ENCODE measurements around the gene CIP2A.
"Not testable (repeated sequence)": the region's sequence is repeated elsewhere in the genome, so short reads cannot be mapped to it uniquely, and the experiment has no call there.

The CIP2A gene

GRCh38 chr3:108589081-108589997 is at the start of gene CIP2A, which contains the start of gene DZIP3:
Gene CIP2A (minus strand): TSS chr3:108589438. CDS start chr3:108589375, 63 bp downstream.
Gene DZIP3 (plus strand): TSS chr3:108589722. CDS start chr3:108605407, 15,685 bp downstream.
- DNase-seq: peak; percentile 99

DNA sequence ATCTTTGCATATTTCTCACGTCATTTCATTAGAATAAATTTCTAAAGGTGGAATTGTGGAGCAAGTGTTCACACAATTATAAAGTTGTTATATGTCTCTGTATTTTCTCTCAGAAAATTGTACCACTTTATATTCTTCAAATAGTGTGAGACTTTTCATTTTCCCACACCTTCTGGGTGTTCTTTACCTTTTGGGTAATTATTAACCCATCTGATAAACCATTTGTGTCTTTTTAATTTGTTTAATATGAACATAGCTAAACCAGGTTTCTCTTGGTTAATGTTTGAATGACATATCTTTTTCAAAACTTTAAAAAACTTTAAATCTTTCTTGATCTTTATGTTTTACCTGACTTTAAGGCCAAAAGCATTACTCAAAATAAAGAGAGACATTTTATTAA is 40.7 kb upstream of the CIP2A start:
- no peak for DNase-seq

GRCh38 chr3:108623504-108623903 is 34.3 kb upstream of the CIP2A start:
- no peak for DNase-seq

DNA sequence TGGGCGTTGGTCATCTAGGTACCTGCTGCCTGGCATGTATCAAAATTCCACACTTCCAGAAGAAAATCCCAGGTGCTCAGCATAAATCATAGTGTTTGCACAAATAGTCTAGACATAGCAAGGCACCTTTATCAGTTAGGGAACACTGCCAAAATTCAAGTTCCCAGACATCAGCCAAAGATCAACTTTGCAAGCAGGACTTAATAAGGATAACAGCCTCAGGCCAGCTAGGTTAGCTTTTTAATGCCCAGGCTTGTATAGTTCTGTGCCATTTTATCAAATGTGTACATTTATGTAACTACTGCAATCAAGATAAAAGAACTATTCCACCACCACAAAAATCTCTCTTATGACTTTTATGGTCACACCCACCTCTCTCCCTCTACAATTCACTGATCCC is 31.0 kb upstream of the CIP2A start:
- DNase-seq: no peak

DNA sequence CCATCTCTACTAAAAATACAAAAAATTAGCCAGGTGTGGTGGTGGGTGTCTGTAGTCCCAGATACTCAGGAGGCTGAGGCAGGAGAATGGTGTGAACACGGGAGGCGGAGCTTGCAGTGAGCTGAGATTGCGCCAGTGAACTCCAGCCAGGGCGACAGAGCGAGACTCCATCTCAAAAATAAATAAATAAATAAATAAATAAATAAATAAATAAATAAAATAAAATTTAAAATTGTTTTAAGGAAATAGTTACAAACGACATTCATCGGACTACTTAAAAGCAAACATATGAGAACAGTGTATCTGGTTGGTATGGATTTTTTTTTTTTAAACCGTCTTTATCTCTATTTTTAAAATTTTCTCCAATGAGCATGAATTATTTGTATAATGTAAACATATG is 26.9 kb upstream of the CIP2A start:
- not testable (repeated sequence) for DNase-seq

GRCh38 chr3:108610651-108611050 is 21.4 kb upstream of the CIP2A start:
- DNase-seq: no peak

DNA sequence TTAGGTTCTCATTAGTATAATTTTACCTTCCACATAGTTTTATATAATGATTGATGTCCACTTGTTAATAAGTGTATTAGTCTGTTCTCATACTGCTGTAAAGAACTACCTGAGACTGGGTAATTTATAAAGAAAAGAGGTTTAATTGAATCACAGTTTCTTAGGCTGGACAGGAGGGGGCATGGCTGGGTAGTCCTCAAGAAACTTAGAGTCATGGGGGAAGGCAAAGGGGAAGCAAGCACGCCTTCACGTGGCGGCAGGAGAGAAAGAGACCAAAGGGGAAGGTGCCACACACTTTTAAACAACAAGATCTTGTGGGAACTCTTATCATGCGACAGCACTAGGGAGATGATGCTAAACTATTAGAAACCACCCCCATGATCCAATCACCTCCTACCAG is 19.5 kb upstream of the CIP2A start:
- peak; percentile 50 for DNase-seq

DNA sequence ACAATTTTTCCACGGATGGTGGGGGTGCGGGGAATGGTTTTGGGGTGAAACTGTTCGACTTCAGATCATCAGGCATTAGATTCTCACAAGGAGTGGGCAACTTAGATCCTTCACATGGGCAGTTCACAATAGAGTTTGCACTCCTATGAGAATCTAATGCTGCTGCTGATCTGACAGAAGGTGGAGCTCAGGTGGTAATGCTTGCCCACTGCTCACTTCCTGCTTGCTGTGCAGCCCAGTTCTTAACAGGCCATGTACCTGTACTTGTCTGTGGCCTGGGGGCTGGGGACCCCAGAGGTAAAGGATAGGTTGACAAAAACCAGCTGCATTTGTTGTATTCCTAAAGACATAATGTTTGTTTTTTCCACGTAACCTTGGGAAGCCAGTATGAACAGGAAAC is 16.3 kb upstream of the CIP2A start:
- no peak for DNase-seq

GRCh38 chr3:108605028-108605427 is 15.8 kb upstream of the CIP2A start:
- no peak for DNase-seq

GRCh38 chr3:108603691-108604090 is 14.5 kb upstream of the CIP2A start:
- no peak for DNase-seq

- no peak for DNase-seq
These were observed 13.7 kb upstream of the CIP2A start for GRCh38 chr3:108602935-108603294.

DNA sequence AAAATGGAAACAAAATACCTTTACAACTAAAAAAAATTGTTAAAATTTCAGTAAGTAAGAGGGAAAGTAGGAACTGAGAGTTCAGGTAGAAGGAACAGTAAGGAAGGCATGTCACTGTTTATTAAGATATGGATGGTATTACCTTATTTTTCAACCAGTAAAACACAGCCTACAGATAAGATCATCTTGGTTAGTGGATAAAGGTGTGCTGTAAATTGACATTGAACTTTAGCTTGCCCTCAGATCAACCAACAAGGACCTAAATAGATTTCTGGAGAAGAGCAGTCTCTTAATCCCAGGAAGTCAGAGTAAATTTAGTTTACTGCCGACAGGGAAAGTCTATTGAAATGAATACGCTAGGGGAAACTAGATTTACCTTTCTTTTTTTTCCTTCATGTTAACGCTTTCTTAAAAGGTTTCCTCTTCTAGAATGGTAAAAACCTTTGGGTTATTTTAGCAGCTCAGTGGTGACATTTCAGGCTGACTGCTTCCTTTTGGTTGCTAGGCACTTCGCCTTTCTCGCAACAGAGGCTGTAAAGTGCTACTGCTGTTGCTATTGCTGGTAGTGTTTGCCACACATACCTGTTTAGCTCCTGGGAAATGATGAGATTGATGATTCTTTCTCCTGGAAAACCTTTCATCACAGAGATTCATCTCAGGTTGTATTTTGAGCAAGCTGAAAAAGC is 13.2 kb upstream of the CIP2A start:
- peak; percentile 49 for DNase-seq

DNA sequence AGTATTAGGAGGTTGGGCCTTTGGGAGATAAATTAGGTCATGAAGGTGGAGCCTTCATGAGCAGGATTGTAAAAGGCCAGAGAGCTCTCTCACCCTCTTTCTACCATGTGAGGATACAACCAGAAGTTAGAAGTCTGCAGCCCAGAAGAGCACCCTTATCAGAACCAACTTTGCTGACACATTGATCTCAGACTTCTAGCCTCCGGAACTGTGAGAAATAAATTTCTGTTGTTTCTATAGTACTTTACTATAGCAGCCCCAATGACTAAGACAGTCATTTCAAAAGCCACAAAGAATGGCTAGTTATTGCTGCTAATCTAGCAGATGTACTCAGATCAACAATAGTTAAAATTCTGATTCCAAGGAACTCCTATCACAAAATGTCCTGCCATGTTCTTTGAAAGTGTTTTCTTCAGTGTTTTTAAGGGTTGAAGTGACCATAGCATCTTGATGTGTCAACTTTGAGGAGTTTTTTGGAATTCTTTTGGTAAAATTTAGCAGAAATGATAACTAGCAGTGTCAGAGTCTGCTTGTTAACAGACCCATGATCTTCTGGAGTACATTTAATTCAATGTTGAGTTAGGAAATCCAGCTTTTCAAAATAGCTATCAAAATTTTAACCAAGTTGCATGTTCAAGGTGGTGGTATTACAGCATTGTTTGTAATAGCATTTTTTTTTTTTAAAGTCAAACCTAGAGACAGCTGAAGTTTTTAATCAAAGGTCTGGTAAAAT is 10.6 kb upstream of the CIP2A start:
- no peak for DNase-seq

DNA sequence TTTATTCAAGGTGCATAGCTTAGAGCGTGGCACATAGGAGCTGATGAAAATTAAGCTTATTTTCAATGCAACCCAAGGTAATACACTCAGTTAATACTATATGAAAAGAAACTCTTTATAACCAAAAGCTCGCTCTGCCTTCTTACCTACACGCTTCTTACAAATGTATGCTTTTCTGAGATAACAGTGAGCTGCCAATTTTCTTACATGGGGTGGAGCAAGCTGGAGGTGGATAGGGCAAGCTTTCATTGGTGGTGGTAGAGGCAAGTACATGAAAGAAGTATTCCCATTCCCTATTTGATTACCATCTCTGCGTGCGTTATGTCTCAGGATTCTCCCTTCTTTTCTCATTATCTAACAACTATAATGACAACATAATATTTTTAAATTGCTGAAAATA is 9.1 kb upstream of the CIP2A start:
- DNase-seq: no peak

DNA sequence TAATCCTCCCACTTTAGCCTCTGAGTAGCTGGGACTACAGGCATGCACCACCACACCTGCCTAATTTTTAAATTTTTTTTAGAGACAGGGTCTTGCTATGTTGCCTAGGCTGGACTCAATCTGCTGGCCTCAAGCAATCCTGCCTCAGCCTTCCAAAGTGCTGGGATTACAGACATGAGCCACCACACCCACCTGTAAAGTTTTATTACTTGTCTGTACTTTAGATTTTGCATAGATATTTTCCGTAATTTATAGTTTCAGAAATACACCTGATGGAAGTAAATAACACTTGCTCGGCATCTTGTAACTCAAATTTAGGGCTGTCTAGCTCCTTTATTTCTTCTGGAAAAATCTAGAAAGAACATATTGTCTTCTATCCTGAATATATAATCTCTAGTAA is 6.1 kb upstream of the CIP2A start:
- DNase-seq: no peak

DNA sequence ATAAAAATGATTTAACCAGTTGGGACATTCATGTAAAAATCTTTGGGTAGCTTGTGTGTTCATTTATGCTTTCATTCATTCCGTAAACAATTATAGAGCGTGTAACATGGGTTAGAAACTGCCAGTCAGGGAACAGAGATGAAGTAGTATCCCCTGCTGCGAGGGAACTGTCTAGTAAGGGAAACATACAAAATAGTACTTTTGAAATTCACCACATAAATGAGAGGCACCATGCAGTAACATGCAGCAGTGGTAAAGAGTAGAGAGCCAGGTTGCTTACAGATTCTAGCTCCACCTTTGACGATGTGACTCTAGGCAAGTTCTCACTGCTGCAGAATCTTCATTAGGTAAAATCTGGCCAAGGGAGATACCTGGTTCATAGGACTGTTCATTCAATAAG is 1.2 kb upstream of the CIP2A start:
- DNase-seq: no peak

DNA sequence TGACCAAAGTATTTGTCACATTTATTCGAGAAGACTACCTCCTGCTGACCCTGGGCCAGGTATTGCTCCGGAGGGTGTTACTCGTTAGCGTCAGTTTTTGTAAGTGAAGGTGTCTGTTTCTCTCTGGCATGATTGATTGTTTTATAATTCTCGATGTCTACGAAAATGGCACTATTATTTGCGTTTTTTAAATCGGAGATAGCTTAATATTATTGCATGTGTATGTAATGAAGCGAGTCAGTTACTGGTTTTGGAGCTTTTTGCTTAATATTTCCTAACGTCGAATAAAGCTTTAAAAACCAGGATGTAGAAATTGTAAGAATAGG is 723 bp upstream of the CIP2A start:
- DNase-seq: no peak

GRCh38 chr3:108588601-108589000 is 637 bp downstream of the CIP2A start:
- no peak for DNase-seq

- no peak for DNase-seq
These were observed 11.2 kb downstream of the CIP2A start for GRCh38 chr3:108578064-108578463.

- DNase-seq: no peak
These were observed 19.9 kb downstream of the CIP2A start for GRCh38 chr3:108569336-108569735.

GRCh38 chr3:108566599-108566998 is 22.6 kb downstream of the CIP2A start:
- no peak for DNase-seq

DNA sequence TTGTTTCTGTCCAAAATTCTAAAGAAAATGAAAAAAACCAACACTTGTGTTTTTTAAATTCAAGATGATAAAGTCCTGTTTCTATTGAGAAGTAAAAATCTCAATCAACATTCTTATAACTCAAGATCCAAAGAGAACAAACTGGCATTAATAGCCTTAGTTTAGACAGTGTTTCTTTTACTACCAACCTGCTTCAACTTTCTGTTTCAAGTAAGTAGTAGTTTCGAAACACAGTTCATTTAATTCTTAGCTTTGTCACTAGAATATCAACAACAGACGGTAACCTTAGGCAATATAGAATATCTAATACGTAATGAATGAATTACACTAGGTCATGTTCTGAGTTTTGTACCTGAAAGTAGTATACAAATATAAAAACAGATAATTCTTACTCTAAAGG is 23.7 kb downstream of the CIP2A start:
- DNase-seq: no peak

- DNase-seq: no peak
These were observed 24.7 kb downstream of the CIP2A start for GRCh38 chr3:108564564-108564963.

- DNase-seq: no peak
These were observed 26.7 kb downstream of the CIP2A start for GRCh38 chr3:108562565-108562964.
